ENCODE data around the gene IL2RA.
"Not testable (repeated sequence)": the region's sequence is repeated elsewhere in the genome, so short reads cannot be mapped to it uniquely, and the experiment has no call there.

Gene IL2RA

DNA sequence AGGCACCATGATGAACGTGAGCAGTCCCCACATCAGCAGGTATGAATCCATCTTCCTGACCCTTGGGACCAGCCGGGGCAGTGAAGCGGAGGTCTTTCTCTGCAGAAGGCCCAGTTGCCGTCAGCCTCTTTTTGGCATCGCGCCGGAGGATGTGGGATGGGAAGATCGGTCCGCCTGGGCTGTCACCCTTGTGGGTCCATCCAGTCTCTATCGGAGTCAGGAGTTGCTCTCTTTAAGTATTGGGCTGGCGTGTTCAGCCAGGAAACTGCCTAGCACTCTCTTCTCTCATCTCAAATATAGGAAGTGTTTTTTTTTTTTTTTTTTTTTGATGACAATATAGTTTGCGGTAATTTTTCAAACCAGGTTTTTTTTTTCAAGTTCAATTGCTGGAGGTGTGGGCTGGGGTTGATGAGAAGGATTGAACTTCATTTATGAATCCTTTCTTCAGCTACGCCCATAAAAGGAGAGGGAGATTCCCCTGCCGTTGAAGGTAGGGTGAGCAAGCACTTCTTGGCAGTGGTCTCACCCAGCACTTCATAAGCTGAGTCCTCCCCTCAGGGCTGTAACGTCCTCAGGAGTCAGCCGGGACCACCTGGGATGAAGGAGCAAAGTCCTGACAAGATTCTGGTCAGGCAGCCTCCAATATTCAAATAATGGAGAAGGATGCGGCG lies at the start of gene IL2RA:
Gene IL2RA, minus strand, starts transcription at position 267 of the 671 bp plus-strand sequence. Its CDS starts 216 bp downstream, at position 51.
- peak; percentile 67 for DNase-seq

DNA sequence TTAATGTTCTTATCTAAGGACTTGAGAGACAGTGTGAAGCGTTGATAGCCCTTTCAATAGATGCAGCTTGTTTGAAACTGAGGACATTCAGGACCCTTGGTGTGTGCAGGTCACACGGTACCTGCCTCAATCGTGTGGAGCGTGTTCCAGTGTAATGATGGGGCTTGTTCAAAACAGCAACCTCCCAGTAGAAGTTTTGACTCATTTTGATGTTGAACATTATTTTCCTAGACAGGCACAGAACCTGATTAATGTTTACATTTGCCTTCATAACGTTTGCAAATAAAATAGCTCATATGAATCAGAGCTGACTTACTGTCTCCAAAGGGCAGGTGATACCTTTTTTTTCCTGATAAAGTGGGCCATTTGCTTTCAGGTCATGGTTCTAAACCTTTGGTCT lies 48.0 kb upstream of the IL2RA start:
- DNase-seq, result no peak

DNA sequence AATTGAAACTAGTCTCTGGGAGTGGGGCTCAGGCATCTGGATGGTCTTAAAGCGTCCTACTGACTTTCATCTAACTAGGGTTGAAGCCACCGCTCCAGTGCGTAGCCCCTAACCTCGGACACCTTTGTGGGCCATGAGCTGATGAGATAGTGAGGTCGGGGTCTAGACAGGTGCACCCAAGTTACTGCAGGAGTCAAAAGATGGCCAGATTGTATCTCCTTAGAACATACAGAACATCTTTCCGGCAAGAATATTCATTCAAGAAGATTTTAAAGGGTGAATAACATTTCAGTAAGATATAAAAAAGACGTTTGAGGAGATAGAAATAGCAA lies 47.2 kb upstream of the IL2RA start:
- no peak for DNase-seq

DNA sequence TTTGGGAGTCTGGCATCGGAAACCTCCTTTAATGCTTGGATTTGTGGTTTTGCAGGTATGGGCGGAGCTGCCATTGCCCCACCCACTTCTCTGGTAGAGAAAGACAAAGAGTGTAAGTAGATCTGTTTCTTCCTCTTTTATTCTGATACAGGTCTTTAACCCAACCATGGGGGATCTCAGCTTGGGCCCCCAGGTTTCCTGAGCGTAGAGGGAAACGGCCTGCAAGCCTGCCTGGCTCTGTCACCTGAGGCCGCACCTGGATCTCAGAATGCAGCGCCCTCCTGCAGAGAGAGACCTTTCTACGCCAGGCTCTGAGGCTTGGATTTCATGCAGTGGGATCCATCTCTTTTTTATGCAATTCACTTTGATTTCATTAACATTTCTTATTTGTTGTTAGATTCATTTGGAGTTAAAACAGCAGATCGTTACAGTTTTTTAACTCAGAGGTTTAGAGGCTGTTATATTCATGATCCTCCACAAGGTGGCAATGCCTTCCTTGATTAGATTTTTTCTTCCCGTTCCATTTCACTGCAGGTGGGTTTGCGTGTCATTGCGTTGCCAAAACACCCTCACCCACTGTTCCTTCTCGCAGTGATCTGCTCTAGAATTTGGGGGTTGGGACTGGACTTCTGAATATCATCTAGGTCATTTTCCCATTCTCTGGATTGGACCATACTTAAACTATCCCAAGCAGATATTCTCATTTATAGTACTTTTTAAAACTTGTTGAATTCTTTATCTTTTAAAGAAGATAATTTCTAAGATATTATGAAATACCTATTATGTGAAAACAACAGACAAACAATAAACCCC lies 46.7 kb upstream of the IL2RA start:
- DNase-seq, result no peak

DNA sequence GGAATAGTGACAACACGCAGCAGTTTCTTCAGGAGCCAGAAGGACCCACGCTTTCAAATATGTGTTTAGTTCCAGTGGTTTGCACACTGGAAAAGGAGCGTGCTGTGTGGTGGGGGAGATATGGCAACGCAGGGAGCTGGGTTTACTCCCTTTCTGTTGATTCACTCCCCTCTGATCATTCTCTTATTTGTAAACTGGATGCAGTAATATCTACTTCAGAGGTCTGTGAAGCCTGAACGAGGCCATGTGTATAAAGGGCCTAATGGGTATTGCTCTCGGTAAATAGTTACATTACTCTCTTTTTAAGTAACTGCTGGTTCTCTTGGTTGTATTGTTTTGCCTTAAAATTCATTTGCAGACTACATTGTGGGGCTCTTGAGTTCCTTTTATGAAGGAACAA lies 45.9 kb upstream of the IL2RA start:
- no peak for DNase-seq

DNA sequence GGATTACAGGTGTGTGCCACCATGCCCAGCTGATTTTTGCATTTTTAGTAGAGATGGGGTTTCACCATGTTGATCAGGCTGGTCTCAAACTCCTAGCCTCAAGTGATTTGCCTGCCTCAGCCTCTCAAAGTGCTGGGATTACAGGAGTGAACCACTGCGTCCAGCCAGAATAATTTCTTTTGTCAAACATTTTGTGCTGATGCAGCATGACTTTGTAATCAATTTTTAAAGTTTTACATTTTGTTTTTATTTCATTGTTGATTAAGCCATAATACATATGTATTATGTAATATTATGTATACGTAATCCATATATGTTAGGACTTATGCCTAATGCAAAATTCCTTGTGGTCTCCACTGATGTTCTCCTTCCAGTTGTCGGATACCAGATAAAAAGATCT lies 45.4 kb upstream of the IL2RA start:
- DNase-seq, result not testable (repeated sequence)

DNA sequence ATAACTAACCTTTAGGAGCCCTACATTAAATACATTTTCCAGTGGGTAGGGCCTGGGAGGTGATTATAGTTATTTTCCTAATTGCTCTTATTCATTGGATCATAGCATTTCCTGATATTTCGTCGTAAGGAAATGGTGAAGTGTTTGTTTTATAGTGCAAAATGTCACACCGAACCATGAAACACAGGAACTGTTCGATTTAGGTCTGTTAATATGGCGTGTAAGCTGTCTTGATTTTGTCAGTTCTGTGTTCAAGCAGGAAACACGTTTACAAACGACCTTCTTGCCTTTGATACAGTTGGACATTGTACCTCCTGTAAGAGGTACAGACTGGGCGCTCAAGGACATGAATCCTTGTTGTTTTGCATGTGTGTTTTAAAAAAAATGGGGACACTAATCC lies 41.4 kb upstream of the IL2RA start:
- DNase-seq, result no peak

DNA sequence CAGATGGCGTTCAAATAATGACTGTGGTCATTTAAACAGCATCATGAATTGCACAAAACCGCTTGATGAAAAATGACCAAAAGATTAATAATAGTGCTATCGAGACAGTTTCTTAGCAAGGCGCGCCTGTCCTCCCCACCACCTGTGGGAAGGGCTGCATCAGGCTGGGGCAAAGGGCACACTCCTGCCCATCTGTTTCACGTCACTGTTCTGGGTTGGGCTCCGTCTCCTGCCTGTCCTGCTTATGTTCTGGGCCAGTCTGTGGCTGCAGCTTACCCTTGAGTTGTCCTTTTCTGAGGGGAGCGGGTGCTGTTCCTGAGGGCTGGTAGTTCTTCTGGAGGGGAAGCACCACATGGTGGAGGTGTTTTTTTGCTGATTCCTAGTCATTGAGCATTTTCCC lies 40.0 kb upstream of the IL2RA start:
- DNase-seq, result no peak

DNA sequence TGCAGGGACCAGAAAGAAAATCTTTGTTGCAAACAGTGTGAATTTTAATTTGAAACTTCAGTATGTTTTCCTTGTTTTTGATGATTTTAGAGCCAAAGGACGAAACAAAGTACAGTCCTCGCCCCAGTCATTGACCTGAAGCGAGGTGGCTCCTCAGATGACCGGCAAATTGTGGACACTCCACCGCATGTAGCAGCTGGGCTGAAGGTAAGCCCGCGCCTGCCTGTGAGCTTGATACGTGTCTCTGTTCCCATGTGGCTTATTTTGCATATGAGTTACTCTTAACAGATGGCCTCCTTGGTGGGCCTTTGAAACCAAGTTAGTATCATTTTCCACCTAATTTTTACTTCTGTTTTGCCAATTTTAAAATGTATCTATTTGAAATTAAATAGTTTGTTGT lies 39.0 kb upstream of the IL2RA start:
- DNase-seq, result no peak

DNA sequence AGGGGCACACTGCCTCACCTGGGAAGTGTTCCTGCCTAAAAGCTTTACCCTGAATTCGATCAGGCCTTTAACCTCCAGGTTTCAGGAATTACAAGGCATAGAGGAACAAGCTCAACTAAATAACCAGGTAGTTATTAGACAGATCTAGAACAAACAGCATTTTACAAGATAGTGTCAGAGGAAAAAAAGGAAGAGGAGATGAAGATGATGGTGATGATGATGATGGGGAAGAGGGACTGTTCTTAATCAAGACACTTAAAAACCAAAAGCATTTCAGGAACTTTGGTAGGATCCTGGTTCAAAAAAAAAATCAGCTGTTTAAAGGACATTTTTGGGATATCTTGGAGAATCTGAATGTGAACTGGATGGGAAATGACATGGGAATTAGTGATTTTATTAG lies 38.2 kb upstream of the IL2RA start:
- DNase-seq, result no peak

DNA sequence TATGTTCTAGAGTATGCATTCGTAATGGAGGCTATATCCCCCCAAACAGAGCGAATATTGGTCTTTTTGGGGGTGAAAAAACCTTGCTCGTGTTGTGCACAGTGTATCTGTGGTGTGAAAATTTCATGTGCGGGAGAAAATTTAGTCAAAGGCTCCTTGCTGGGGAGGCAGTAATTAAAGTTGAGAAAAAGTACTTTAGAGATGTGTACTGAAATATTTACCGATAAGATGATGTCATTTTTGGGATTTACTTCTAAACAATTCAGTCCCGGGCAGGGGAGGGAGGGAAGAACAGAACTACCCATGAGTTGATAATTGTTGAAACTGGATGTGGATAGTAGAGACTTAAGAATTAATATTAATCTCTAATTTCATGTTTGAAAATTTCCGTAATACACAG lies 36.0 kb upstream of the IL2RA start:
- DNase-seq, result no peak

DNA sequence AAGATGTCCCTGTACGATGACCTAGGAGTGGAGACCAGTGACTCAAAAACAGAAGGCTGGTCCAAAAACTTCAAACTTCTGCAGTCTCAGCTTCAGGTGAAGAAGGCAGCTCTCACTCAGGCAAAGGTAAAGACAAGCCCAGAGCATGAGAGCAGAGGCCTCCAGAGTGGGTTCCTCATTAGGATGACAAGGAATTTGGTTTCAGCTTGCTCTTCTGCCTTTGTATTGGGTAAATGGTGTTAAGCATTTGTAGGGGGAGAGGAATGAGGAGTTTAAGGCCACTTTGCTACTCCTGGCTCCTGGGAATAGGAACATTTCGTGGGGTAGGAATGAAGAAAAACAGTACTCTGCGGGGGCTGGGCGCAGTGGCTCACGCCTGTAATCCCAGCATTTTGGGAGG lies 34.9 kb upstream of the IL2RA start:
- no peak for DNase-seq

DNA sequence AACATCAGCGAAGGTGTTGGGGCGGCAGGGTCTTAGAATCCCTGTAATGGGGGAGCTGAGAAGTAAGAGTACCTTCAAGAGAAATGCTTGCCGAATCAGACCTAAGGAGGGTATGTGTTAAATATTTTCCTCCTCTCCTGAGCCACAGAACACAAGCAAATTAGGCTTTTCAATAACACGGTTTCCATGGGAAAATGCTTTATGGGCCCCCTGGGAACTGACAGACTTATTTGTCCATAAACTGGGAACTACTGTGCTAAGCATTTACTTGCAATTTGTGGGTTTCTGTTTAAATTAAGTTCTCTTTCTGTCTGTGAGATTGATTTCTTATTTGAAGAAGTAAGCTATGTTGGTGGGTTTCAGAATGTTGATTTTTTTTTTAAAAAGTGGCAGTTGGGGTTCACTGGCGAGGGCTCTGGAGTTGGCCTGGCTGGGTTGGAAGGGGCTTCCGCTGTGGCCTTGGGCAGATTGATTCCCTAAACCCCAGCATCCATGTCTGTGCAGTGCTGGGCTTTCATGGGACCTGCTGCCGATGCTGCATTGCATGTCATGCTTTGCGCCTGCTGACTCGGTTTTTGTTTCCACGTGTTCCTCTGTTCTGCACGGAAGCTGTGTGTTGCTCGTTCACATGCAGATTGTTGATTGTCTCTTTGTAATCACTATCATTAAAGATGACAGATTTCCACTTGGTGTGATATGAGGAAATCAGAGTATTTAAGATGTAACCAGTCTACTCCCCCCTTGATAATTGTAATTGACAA lies 33.8 kb upstream of the IL2RA start:
- no peak for DNase-seq

DNA sequence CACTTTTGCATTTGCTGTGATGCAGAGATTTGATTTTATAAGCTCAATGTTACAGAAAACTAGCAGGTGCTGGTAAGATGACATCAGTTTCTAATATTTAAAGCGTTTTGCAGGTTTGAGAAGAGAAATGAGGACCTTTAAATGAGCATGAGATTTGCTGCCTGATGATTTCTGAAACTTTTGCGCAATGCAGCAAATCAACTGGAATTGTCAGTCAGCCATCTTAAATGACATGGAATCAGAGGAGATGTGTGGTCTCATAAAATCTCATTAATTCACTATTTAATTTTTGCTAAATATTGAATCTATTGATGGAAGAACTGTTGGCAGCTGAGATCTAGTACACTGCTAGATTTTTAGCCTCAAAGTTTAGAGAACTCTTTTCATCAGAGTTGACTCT lies 30.6 kb upstream of the IL2RA start:
- no peak for DNase-seq

DNA sequence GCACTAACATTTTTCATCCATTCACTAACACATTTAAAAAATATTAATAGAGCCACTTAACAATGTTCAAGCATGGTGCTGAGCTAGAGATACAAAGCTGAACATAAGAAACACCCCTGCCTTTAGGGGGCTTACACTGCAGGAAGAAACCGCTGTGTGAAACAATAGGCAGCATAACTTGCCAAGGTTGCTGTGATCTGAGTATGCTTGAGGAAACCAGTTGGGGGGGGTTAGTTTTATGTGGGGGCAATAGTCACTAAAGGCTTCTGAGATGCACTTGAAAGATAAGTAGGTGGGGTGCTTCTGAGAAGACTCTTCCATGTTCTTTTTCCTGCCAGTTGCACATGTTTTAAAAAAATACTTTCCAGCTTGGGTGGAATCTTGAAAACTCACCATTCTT lies 29.5 kb upstream of the IL2RA start:
- no peak for DNase-seq

DNA sequence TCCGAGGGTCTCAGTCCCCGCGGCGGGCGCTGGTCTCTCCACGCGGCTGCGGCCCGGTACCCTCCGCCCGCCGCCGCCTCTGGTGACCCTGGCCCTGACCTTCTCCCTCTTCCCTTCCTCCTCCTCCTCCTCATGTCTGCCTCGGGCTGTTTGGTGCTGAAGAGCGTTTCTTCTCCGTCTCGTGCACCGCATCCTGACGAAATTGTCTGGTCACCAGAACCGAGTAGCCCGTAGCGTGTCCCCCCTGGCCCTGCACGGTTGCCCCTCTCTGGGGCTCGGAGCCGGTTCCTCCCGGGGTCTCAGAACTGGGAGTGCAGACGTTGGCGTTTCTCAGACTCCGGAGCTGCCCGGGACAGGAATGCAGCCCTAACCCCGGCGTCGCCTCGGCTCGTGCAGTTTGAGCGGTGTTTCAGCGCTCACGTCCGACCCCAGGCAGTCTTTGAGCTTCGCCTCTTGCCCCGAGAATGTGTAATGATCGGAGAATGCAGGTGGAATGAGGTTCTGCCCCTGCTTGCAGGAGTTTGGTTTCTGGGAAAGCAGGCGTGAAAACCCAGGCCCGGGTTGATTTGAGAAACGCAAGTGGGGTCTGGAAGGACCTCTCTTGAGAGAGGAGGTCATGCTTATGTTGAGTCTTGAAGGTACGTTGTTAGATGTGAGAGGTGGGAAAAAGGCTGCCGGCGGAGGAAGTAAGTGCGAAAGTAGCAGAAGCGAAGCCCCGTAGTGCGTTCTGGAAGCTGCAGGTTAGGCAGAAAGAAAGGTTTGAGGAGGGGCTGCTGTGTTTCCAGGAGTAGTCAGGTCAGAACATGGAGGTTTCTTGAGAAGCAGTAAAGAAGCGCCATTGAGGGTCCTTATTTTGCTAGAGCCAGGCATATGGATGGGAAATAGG lies 27.4 kb upstream of the IL2RA start:
- DNase-seq, result peak; percentile 36

DNA sequence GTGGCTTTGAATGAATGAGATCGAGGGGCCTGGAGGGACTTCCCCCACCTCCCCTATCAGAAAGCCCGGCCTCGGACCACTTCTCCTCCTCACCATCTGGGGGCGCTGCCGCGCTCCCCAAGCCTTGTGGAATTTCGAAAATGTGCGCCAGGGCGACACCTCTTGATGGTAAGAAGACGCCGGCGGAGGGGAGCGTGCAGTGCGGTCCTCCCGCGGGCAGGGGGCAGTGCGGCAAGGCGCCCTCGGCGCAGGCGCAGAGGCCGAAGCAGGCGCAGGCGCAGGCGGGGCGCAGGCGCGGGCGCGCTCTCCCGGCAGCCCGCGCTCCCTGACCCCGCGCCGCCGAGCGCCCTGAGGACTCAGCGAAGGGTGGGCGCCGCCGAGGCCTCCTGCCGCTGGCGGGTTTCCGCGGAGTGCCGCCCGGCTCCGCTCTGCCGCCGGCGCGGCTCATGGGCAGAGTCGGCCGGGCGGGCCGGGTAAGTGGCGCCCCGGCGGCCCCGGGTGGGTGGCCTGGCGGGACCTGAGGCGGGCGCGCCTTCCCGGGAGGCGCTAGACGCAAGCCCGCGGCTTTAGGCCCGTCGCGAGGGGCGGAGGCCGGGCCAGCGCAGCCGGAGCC lies 26.7 kb upstream of the IL2RA start, which contains the start of gene RBM17:
Gene RBM17, plus strand, starts transcription at position 314 of the 613 bp plus-strand sequence. CDS start 8,032 bp downstream, outside the sequence.
- DNase-seq, result peak; percentile 100

DNA sequence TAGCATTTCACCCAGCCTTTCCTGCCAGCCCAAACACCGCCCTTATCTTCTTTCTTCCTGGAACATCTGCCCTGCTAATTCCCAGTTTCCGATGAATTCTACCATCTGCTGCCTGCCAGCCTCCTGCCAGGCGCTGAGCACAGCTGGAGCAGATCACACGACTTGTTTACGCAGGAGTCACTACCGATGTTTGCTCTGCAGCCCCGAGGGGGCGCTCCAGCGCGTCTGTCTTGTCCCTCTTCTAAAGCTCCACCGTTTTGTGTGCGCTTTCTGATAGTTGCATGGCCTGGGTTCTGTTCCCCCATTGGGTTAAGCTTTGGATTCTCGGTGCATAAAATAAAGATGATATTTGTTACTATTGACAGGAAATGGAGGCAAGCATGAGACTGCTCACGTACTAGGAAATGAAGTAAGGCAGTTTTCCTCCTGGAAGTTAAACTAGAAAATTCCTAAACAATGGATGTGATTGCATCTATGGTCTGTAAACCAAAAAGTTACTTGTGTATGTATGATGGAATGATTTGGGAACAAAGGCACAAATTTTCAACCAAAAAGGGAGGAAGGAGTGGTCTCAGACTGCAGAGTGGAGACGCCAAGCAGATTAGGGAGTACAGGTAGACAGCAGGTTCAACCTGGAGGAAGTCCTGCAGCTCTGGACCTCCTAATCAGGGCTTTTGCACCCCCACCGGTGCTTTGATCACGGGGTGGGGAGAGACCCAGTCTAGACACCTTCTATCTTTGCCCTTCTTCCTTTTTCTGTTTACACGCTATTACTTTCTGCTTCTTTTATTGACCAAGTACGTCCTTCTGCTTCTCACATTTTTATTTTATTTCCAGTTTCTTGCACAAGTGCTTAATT lies 24.4 kb upstream of the IL2RA start:
- DNase-seq, result peak; percentile 85

DNA sequence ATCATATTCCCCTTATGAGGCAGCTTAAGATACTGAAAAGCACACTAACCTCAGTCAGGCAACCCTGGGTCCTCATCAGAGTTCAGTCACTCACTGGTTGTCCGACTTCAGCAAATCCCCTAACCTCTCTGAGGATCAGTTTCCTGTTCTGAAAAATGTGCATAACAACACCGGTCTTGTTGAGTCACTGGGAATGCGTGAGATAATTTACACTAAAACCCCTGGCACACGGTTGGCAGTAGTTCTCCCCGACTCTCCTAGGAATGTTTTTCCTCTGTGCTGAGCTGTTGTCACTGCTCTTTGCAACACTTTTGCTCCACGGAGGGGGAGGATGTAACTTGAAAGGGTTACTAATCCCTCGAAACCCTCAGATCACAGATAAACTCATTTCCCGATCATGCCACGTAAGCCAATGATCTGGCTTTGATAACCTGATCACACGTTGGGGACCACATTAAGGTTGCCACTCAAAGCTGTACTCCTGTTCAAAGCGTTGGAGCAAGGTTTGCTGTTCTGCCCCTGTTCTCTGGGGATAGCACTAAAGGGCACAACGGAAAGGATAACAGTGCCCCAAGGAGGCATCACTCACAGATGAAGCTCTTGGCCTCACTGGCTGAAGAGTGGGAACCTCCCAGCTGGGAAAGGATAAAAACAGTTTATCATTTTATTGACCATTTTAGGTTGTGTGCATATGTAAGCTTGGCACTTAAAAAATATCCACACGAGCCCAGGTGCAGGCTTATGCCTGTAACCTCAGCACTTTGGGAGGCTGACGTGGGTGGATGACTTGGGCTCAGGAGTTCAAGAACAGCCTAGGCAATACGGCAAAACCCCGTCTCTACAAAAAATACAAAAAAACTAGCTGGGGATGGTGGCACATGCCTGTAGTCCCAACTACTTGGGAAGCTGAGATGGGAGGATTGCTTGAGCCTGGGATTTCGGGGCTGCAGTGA lies 21.6 kb upstream of the IL2RA start:
- DNase-seq, result no peak
